Caki2 (cell line): ENCODE results near the gene OR2V2. TPM values are rescaled to one million over a fixed set of nuclear protein-coding genes. Genes with fewer than 3 reads are reported as not detected.

Source experiments
- DNase-seq: peaks from one replicate; pipeline ENCODE4 v3.0.0-alpha.2; 2015; ENCODE audit warnings: low read depth
- in situ Hi-C: cut with HindIII; loops from 2 replicates; pipeline ENCODE4 v1.10.0; 2016; ENCODE audit warnings: low sequenced_read_pairs, low pct_unique_long_range_greater_than_20kb, mixed read lengths
- total RNA-seq: library from RNA; depleted of rRNA; stranded (reverse); fragments of >200 nt; shearing (Covaris generic); gene quantifications from 2 replicates; pipeline ENCODE4 v1.2.3, GENCODE V29; 2014; ENCODE audit warnings: low replicate concordance

Gene OR2V2
- total RNA-seq, 1 experiment from 2014 or later, result not detected

DNA sequence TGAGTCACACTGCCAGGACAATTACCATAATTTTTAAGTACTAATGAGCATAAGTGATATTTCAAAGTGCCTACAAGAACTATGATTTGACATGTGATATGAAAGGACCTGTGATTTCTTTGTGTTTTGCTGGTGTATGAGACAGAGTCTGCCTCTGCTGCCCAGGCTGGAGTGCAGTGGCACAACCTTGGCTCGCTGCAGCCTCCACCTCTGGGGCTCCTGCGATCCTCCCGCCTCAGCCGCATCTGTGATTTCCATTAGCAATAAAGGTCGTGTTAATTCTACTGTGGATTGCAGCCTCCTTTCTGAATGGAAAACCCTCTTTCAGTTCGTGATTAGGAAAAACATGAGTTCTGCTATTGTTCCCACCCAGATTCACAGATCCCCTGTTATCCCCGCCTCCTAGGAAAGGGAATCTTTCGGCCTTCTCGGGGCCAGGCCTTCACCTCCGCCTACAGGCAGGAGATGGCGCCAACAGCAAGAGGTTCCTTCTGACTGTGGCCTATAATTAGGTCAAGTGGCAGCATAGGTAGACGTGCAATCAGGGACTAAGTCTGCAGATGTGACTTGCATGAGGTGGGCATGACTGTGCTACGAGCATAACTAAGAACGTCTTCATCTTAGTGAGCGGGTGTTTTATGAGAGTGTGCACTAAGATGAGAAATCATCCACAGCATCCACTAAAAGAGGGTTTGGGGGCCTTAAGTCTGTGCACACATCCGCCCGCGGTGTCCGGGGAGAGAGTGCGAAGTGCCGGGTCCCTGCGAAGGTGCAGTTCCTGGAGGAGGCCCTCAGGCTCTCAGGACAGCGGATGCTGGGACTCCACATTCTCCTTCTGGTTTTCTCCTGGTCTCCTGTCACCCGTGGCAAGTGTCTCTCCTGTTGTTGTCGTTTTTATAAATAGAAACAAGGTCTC is 34.5 kb downstream of the OR2V2 start:
- in situ Hi-C loops, result no loop called here

GRCh38 chr5:181182651-181183050 is 35.3 kb downstream of the OR2V2 start:
- in situ Hi-C loops, result no loop called here
- DNase-seq, result no peak

More for the DNA sequence above, 34.5 kb downstream of the OR2V2 start:
- peak; percentile 89 for DNase-seq

DNA sequence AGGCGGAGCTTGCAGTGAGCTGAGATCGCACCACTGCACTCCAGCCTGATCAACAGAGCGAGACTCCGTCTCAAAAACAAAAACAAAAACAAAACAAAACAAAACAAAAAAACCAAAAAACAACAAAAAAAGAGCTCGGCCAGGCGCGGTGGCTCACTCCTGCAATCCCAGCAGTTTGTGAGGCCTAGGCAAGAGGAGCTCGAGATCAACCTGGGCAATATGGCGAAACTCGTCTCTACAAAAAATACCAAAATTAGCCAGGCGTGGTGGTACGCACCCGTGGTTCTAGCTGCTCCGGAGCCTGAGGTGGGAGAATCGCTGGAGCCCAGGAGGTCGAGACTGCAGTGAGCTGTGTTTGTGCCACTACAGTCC is 37.4 kb downstream of the OR2V2 start:
- peak; percentile 75 for DNase-seq
- in situ Hi-C loops, result no loop called here

DNA sequence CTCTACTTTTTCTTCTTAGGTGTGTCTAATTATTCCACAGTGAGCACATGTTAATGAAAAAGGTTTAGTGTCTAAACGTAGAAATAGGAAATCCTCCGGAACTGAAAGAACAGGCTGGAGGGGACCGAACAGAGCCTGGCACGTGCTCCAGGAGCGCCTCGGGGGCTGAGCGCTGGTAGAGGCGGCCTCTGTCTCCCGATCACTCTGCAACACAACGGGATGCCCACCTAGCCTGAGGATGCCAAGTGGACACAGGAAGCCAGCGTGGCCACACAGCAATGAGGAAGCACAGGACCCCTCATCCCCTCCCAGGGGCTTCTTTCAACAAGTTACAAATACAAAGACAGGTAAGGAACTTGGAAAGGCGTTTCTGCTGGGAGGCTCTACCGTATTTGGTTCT is 38.2 kb downstream of the OR2V2 start:
- no peak for DNase-seq
- in situ Hi-C loops, result no loop called here

GRCh38 chr5:181186022-181186421 is 38.6 kb downstream of the OR2V2 start:
- in situ Hi-C loops, result no loop called here
- no peak for DNase-seq

- in situ Hi-C loops, result no loop called here
- peak; percentile 81 for DNase-seq
Measured at GRCh38 chr5:181186986-181187499, 39.7 kb downstream of the OR2V2 start.

DNA sequence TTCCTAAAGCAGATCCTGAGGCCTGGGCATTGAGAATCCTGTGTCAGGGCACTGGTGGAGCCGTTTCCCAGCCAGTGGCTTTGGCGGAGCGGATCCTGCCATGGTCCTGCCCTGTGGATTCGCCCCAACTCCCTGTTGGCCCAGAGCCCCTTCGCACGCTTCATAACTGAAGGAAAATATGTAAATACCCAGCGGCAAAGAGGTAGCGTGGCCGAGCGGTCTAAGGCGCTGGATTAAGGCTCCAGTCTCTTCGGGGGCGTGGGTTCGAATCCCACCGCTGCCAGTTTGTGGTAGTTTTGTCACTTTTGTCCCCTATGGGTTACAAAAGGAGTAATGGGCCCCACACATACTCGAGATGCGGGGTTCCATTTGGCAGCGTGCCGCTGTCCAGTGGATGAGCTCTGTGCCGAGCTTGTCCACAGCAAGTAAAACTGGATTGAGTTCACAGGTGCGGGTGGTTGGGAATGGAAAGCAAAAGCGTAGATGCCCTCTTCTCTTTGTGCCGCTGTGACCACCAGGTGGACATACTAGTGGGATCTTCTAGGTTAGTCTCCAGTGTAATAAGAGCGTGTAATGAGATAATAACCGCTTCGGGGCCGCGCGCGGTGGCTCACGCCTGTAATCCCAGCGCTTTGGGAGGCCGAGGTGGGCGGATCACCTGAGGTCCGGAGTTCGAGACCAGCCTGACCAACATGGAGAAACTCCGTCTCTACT is 40.3 kb downstream of the OR2V2 start:
- in situ Hi-C loops, result no loop called here
- DNase-seq, result peak; percentile 94

GRCh38 chr5:181188700-181189362 is 41.4 kb downstream of the OR2V2 start:
- peak; percentile 90 for DNase-seq
- in situ Hi-C loops, result no loop called here

- no peak for DNase-seq
- in situ Hi-C loops, result no loop called here
Measured at GRCh38 chr5:181189363-181189961, 42.1 kb downstream of the OR2V2 start.

DNA sequence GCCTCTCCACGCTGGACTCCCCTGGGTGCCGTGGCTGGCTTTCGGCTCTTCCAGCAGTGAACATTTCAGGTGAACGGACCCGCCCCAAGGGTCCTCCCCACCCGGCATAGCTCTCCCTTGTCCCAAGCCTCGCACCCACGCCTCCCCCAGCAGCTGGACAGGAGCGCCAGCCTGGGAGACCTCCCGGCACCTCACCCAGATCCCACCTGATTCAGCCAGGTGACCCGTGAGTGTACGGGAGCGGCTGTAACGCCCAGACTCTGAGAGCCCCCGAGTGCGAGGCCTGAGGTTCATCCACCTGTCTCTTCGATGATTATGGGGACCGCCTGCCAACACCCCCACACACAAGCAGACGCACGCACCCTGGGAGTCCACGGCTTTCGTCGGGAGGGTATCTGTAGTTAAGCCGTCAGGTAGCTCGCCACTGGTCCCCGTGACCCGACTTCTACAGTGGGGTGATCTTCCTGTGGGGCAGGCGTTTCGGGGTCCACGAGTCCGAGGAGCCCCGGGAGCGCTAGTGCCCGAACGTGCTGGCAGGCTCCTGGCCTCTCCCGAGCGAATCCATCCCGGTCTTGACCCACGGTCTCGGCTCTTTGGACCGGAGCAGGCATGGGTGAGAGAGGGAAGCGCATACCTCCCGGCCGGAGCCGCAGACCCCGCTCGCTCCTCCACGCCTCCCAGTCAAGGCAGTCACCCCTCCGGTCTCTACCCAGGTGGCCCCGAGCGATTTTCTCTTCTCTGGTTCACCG is 42.8 kb downstream of the OR2V2 start:
- in situ Hi-C loops, result no loop called here
- peak; percentile 35 for DNase-seq

DNA sequence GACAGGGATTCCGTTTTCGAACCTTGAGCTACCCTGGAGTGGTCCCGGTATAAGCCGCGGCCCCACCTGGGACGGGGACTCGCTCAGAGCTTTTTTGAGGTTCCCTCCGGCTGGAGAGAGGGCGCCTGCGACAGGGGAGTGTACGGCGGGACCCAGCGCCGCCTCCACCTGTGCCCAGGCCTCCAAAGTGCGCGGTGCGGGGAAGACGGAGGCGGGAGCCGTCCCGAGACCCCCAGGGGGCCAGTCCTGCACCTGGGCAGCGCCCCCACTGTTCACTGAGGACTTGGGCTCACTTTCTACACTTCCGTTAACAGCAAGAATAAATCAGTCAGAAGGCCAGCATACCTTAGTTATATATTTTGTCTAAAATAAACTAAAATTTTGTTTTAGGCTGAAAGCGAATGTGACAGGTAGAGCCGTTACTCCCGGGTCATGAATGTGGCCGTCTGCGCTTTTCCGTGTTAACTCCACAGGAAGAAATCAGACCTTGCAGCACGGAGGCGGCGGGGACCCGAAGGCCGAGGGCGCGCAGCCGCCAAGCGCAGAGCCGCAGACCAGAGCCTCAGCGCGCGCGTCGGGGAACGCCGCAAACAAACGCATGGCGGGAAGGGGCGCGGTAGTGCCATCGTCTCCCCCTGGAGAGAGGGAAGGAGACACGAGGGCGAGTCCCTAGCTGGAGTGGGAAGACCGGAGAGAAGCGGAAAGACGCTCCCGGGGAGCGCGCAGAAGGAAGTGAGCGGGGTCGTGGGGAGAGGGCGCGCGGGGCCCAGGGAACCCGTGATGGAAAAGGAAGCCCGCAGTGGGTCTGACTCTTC is 43.5 kb downstream of the OR2V2 start:
- in situ Hi-C loops, result no loop called here
- no peak for DNase-seq

DNA sequence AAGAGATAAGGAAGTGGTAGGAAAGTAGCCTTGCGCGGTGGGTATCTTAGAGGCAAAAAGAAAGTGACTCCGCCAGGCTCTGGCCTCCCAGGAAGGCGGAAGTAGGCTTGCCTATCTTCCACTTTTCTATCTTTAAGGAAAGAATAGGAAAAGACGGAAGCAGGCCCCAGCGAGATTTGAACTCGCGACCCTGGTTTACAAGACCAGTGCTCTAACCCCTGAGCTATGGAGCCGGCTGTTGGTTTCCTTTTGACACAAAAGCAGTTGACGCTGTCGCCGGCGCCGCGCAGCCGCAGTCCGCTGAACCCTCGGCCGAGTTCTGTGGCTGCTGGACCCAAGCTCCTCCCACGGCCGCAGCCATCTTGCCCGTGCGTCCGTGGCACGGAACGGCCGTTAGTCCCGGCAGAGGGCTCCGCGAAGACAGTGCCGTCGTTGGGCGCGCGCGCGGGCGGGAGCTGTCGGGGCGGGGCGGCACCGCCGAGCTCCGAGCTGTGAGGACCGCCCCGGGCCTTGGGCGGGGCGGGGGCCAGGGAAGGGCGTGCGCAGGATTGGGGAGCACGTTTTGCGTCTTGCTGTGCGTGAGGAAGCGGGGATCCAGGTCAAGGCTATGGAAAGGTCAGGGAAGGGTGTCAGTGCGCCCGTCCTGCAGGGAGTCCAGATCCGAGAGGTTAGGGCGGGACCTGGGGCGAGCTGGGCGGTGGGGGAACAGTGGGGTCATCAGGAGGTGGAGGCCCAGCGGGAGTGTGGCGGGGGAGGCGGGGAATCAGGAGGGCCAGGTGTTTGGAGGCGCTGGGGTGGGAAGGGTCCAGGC is 44.3 kb downstream of the OR2V2 start:
- in situ Hi-C loops, result no loop called here
- peak; percentile 99 for DNase-seq

DNA sequence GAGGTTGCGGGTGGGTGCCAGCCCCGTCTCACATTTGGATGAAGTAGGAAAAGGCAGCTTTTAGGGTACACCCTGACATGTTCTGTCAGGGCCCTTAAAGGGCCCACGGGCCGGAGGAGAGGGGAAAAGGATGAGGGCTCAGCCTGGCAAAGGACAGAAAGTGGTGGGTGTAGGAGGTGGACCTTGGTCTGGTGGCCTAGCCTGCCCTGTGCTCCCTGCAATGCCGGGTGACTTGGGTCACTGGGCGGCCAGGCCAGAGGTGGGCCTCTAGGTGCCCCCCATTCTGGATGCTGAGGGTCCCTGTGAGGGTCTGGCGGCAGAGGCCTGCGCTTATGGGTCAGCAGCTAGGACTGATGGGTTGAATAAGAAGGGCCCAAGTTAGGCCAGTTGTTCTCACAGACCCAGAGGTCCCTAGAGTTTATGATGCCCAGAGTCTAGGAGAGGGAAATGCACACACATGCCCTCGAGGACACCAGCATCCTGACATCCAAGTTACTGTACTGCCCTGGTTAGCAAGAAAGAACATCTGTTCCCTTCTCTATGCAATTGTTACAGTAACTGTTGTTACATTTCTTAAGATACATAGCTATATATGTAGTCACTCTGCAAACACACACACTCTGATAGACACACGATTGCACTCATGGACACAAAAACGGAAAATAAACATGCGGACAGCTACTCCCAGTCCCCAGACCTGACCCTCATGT is 45.1 kb downstream of the OR2V2 start:
- in situ Hi-C loops, result no loop called here

DNA sequence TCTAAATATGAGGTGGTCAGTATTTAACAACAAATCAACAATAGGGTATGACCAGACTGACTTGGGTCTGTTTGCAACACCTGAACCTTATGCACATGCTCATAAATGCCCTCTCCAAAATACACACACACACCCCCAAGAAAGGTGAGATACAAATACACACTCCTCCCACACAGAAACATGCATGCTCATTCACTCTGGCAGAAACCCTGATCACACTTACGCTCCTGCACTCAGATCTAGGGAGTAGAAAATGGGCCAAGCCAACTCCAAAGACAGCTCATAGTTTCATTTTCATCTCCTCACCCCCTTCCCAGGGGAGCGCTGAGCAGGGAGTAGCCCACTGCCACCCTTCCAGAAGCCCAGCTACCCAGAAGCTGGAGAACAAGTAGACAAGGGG is 46.3 kb downstream of the OR2V2 start:
- in situ Hi-C loops, result no loop called here
- no peak for DNase-seq

More for the DNA sequence above, 45.1 kb downstream of the OR2V2 start:
- DNase-seq, result no peak

DNA sequence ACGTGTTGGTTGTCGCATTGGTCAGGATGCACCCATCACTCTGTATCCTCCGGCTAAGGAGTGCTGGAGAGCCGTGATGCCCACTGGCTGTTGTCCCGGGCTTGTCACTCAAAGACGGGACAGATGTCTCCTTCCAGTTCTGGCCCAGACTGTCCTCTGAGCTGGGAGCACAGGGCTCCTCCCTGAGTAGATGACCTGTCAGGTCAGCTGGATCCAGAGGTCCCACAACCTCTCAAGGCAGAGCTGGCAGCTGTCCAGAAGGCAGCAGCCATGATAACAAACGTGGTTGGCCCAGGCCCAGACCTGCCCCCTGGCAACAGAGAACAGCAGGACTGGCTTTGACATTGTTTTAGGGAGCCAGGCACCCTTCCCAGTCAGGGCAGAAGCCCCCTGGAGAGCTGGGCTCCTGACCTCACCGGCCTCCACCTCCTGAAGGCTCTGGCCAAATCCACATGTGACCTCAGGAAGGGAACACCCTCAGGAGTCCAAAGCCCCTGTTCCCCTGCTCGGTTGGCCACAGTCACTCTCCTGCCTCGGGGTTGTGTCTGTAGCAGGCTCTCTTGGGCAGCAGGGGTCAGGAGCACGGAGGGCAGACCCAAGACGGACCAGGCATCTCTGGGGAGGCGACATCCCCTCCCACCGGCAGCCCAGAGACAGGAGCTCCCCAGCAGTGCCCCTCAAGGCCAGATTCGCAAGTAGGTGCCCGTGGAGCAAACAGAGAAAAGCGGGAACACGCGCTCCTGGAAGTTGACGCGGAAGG is 47.3 kb downstream of the OR2V2 start:
- in situ Hi-C loops, result no loop called here
- DNase-seq, result no peak
